ENCODE data around the gene PDE8A. TPM values are rescaled to one million over a fixed set of nuclear protein-coding genes. Genes with fewer than 3 reads are reported as not detected.

The PDE8A gene
- total and polyA plus RNA-seq, 10 of the 15 experiments (the other 5 are each of a cell fraction or from before 2014, with no cell fraction given) = 6.7 to 69.2 (median 27.2) TPM

- TF ChIP-seq SUPT20H (IDR thresholded peaks at IDR 0.05; ENCODE audit: borderline replicate concordance, control insufficient read depth, low read depth, low read length) (no peak), WRNIP1 (IDR thresholded peaks at IDR 0.05; ENCODE audit: borderline replicate concordance, low read depth, low read length) (no peak), NBN (IDR thresholded peaks at IDR 0.05) (peak; percentile 65; the same call in 1 of the 2 replicates), FOS (IDR thresholded peaks at IDR 0.05; ENCODE audit: borderline replicate concordance, extremely low read depth, insufficient read length) (no peak), HCFC1 (IDR thresholded peaks at IDR 0.05; ENCODE audit: low read length) (no peak), ZNF207 (IDR thresholded peaks at IDR 0.05; ENCODE audit: borderline replicate concordance) (0 out of 2 replicates have a peak, but pooled peaks have one; percentile 45), HDAC6 (IDR thresholded peaks at IDR 0.05; ENCODE audit: unreplicated experiment) (no peak), PAX8 (IDR thresholded peaks at IDR 0.05) (no peak), BCL11A (IDR thresholded peaks at IDR 0.05; ENCODE audit: low read depth, low read length) (0 out of 2 replicates have a peak, but pooled peaks have one; percentile 14), ZSCAN29 (IDR thresholded peaks at IDR 0.05) (no peak), ZNF274 (IDR thresholded peaks at IDR 0.05; ENCODE audit: insufficient read depth, insufficient read length) (no peak), FOXM1 (IDR thresholded peaks at IDR 0.05; ENCODE audit: low read depth, low read length) (0 out of 2 replicates have a peak, but pooled peaks have one; percentile 16)
- TF ChIP-seq, protein P1, sequence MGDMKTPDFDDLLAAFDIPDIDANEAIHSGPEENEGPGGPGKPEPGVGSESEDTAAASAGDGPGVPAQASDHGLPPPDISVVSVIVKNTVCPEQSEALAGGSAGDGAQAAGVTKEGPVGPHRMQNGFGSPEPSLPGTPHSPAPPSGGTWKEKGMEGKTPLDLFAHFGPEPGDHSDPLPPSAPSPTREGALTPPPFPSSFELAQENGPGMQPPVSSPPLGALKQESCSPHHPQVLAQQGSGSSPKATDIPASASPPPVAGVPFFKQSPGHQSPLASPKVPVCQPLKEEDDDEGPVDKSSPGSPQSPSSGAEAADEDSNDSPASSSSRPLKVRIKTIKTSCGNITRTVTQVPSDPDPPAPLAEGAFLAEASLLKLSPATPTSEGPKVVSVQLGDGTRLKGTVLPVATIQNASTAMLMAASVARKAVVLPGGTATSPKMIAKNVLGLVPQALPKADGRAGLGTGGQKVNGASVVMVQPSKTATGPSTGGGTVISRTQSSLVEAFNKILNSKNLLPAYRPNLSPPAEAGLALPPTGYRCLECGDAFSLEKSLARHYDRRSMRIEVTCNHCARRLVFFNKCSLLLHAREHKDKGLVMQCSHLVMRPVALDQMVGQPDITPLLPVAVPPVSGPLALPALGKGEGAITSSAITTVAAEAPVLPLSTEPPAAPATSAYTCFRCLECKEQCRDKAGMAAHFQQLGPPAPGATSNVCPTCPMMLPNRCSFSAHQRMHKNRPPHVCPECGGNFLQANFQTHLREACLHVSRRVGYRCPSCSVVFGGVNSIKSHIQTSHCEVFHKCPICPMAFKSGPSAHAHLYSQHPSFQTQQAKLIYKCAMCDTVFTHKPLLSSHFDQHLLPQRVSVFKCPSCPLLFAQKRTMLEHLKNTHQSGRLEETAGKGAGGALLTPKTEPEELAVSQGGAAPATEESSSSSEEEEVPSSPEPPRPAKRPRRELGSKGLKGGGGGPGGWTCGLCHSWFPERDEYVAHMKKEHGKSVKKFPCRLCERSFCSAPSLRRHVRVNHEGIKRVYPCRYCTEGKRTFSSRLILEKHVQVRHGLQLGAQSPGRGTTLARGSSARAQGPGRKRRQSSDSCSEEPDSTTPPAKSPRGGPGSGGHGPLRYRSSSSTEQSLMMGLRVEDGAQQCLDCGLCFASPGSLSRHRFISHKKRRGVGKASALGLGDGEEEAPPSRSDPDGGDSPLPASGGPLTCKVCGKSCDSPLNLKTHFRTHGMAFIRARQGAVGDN (IDR thresholded peaks at IDR 0.05) = no peak
- TF ChIP-seq, protein P2, sequence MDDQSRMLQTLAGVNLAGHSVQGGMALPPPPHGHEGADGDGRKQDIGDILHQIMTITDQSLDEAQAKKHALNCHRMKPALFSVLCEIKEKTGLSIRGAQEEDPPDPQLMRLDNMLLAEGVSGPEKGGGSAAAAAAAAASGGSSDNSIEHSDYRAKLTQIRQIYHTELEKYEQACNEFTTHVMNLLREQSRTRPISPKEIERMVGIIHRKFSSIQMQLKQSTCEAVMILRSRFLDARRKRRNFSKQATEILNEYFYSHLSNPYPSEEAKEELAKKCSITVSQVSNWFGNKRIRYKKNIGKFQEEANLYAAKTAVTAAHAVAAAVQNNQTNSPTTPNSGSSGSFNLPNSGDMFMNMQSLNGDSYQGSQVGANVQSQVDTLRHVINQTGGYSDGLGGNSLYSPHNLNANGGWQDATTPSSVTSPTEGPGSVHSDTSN (IDR thresholded peaks at IDR 0.05; ENCODE audit: insufficient replicate concordance, low read depth, low read length) = peak; percentile 38
- TF ChIP-seq, protein P3, sequence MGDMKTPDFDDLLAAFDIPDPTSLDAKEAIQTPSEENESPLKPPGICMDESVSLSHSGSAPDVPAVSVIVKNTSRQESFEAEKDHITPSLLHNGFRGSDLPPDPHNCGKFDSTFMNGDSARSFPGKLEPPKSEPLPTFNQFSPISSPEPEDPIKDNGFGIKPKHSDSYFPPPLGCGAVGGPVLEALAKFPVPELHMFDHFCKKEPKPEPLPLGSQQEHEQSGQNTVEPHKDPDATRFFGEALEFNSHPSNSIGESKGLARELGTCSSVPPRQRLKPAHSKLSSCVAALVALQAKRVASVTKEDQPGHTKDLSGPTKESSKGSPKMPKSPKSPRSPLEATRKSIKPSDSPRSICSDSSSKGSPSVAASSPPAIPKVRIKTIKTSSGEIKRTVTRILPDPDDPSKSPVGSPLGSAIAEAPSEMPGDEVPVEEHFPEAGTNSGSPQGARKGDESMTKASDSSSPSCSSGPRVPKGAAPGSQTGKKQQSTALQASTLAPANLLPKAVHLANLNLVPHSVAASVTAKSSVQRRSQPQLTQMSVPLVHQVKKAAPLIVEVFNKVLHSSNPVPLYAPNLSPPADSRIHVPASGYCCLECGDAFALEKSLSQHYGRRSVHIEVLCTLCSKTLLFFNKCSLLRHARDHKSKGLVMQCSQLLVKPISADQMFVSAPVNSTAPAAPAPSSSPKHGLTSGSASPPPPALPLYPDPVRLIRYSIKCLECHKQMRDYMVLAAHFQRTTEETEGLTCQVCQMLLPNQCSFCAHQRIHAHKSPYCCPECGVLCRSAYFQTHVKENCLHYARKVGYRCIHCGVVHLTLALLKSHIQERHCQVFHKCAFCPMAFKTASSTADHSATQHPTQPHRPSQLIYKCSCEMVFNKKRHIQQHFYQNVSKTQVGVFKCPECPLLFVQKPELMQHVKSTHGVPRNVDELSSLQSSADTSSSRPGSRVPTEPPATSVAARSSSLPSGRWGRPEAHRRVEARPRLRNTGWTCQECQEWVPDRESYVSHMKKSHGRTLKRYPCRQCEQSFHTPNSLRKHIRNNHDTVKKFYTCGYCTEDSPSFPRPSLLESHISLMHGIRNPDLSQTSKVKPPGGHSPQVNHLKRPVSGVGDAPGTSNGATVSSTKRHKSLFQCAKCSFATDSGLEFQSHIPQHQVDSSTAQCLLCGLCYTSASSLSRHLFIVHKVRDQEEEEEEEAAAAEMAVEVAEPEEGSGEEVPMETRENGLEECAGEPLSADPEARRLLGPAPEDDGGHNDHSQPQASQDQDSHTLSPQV (IDR thresholded peaks at IDR 0.05) = no peak
These were observed 43.1 kb downstream of the PDE8A start (continued) for GRCh38 chr15:85024509-85025336.
